ENCODE results near the gene WDR89.
"Not testable (repeated sequence)": the region's sequence is repeated elsewhere in the genome, so short reads cannot be mapped to it uniquely, and the experiment has no call there.

Gene WDR89

DNA sequence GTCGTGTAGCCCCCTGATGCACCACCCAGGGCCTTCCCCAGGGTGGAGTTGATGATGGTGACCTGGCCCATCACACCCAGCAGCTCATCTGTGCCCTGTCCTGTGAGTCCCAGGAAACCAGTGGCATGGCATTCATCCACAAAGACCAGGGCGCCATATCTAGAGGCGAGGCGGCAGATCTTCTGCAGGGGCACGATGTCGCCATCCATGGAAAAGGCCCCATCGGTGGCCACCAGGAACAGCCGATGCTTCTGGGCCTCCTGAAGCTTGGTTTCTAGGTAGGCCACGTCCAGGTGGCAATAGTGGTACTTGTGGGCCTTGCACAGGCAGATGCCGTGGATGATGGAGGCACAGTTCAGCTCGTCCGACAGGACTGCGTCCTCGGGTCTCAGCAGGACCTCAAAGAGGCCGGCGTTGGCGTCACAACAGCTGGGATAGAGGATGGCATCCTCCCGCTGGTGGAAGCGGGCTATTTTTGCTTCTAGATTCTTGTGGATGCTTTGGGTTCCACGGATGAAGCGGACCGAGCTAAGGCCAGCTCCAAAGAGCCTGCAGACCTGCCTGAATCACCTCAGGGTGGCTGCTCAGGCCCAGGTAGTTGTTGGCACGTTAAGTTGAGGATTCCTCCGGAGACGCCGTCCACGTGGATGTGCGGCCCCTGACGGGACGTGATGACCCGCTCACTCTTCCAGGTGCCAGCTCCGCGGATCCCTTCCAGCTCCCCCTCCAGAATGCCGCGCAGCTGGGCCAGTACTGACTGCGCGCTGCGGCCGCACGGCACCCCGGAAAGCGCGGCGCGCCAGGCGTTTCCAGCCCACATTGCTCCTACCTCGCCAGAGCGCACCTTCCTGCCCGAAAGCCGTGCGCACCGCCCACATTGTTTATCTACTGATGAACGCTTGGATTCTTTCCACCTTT is 47.0 kb downstream of the WDR89 start:
- H4K20me1 ChIP-seq, result no peaks in the 10 kb centered on the region
- no peak for TF ChIP-seq Cebpa-rat (IDR thresholded peaks at IDR 0.05)
- H3K9me3 ChIP-seq (replicated peaks in 1 of 11), result peaks cover 25 to 54% (median 42%) of the 10 kb centered on the region in 11 experiments
- H3K27me3 ChIP-seq, result no peaks in the 10 kb centered on the region
- no peaks in the 10 kb centered on the region for H3K4me1 ChIP-seq
- no peak overlapping the region for H3K27ac ChIP-seq
- peak overlapping the region in 3 of 10 experiments; percentile 16 to 38 (median 19); a peak in 1 of 20 replicates for H3K4me3 ChIP-seq
- H3K9ac ChIP-seq, result no peak overlapping the region
- peaks cover 33 to 65% (median 61%) of the 10 kb centered on the region in 11 experiments for H3K36me3 ChIP-seq
- H3K4me2 ChIP-seq, result no peak overlapping the region

DNA sequence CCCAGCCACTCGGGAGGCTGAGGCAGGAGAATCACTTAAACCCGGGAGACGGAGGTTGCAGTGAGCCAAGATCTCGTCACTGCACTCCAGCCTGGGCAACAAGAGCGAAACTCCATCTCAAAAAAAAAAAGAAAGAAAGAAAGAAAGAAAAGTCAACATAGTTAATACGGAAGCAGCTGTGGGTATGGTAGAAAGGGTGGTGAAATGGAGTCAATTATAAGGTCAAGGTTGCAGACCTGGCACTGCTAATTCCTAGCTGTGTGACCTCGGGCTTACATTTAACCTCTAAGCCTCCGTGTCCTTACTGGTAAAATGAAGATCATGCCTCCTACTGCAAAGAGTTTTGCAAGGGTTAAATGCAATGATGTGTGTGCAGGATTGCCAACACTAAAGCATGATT is 58.6 kb downstream of the WDR89 start:
- not testable (repeated sequence) for H4K20me1 ChIP-seq; H3K36me3 ChIP-seq; H3K9me3 ChIP-seq (replicated peaks in 1 of 11); H3K9ac ChIP-seq; H3K4me2 ChIP-seq; H3K4me3 ChIP-seq; H3K27me3 ChIP-seq; H3K27ac ChIP-seq
- peaks cover 0 to 11% (median 0%) of the 10 kb centered on the region in 10 experiments; a peak in 4 of 20 replicates for H3K4me1 ChIP-seq

DNA sequence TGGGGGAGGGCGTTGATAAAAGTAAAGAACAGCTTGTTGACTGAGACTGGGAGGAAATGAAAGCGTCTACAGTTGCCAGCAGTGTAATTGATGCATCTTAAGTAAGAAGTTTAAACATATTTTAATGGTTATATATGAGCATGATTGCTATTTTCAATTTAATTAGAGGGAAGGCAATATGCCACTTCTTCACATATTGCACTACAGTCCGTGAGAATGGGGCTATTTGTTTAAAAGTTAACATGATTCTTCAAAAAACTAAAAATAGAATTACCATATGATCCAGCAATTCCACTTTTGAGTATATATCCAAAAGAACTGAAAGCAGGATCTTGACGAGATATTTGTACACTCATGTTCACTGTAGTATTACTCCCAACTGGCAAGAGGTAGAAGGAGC is 60.2 kb downstream of the WDR89 start:
- Histone ChIP-seq H3K4me1 (peaks cover 0 to 11% (median 0%) of the 10 kb centered on the region in 10 experiments; a peak in 4 of 20 replicates), H3K9me3 (replicated peaks in 1 of 11) (no peaks in the 10 kb centered on the region), H3K9ac (no peak overlapping the region), H4K20me1 (no peaks in the 10 kb centered on the region), H3K27ac (no peak overlapping the region), H3K36me3 (no peaks in the 10 kb centered on the region), H3K27me3 (no peaks in the 10 kb centered on the region), H3K4me3 (no peak overlapping the region), H3K4me2 (peak overlapping the region in 2 of 11 experiments; percentile 39 to 46; a peak in 4 of 22 replicates)
- TF ChIP-seq Cebpa-rat (IDR thresholded peaks at IDR 0.05), result no peak

DNA sequence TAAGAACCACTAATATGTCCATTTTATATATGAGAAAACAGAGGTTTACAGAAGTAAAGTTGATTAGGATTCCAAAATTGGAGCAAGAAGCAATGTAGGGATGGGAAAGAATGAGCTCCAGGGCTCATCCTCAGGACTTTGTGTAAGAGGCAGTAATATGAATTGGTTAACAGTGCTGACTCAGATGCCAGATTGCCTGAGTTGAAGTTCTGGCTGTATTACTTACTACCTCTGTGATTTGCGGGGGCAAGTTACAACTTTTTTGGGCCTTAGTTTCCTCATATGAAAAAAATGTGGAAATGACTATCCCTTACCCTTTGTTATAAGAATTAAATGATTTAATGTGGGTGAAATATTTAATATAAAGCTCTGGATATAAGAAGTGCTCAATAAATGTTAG is 63.4 kb downstream of the WDR89 start:
- Histone ChIP-seq H3K4me1 (peaks cover 0 to 11% (median 0%) of the 10 kb centered on the region in 10 experiments; a peak in 4 of 20 replicates), H4K20me1 (no peaks in the 10 kb centered on the region), H3K27ac (no peak overlapping the region), H3K9ac (no peak overlapping the region), H3K4me3 (no peak overlapping the region), H3K36me3 (no peaks in the 10 kb centered on the region), H3K9me3 (replicated peaks in 1 of 11) (no peaks in the 10 kb centered on the region), H3K27me3 (no peaks in the 10 kb centered on the region), H3K4me2 (no peak overlapping the region)
- TF ChIP-seq Cebpa-rat (IDR thresholded peaks at IDR 0.05), result no peak

DNA sequence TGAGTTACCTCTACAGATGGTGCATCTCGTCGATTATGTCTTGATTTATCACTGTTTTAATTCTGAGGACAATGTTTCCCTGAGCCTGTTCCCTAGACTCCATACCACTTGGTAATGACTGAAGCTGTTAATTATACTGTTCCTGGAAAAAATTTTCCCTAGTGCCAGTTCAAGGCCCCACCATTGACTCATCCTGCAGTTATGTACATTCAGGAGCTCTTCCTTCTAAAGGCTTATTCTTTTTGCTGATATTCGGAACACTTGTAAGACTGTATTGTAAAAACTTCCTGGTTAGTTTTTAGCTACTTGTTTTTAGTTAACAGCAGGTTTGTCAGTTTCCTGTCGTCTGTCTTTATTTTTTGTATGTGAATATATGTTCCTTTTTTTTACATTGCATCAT is 68.1 kb downstream of the WDR89 start:
- H3K9me3 ChIP-seq (replicated peaks in 1 of 11), result no peaks in the 10 kb centered on the region
- no peak overlapping the region for H3K27ac ChIP-seq
- H3K9ac ChIP-seq, result no peak overlapping the region
- no peaks in the 10 kb centered on the region for H3K4me1 ChIP-seq
- H3K4me2 ChIP-seq, result no peak overlapping the region
- TF ChIP-seq Cebpa-rat (IDR thresholded peaks at IDR 0.05), result no peak
- H3K27me3 ChIP-seq, result no peaks in the 10 kb centered on the region
- H3K4me3 ChIP-seq, result no peak overlapping the region
- H4K20me1 ChIP-seq, result no peaks in the 10 kb centered on the region
- no peaks in the 10 kb centered on the region for H3K36me3 ChIP-seq

DNA sequence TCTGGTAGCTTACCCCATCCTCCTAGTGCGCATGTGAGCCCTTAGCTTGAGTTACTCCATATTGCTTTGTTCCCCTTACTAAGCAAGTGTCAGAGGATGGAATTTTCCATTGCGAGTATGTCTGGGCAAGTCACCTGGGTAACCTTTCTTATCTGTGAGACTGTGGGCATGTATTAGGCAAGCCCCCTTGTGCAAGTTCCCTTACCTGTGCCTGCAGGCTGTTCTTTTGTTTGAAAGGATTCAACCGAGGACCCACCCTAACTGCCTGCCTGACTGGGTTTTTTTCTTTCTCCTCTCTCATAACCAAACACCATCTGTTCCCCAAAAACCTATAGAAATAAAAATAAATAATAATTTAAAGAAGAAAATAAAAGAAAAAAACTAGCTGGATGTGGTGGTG is 76.2 kb downstream of the WDR89 start:
- Histone ChIP-seq H3K4me1 (peaks cover 0 to 31% (median 0%) of the 10 kb centered on the region in 10 experiments; a peak in 6 of 20 replicates), H3K36me3 (no peaks in the 10 kb centered on the region), H3K27me3 (no peaks in the 10 kb centered on the region), H3K9me3 (replicated peaks in 1 of 11) (no peaks in the 10 kb centered on the region), H3K4me2 (0 out of 22 replicates have a peak overlapping the region, but pooled peaks of 1 of the 11 experiments have one; percentile 80), H3K27ac (no peak overlapping the region), H3K4me3 (no peak overlapping the region), H3K9ac (no peak overlapping the region), H4K20me1 (no peaks in the 10 kb centered on the region)
- no peak for TF ChIP-seq Cebpa-rat (IDR thresholded peaks at IDR 0.05)

DNA sequence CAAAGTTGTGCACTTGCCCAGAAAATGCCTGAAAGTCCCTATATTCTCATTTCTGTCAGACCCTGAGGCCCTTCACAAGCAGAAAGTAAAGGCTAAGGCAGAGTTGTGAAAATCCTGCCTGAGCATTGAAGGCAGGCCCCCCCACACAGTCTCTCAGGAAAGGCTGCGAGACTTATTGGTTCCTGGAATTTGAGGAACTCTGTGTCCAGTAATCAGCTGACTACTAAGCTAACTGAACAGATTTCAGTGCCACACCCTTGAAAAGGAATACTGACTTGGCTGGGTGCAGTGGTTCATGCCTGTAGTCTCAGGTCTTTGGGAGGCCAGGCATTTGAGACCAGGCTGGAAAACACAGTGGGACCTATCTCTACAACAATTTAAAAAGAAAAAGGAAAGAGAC is 77.4 kb downstream of the WDR89 start:
- no peaks in the 10 kb centered on the region for H3K36me3 ChIP-seq
- no peaks in the 10 kb centered on the region for H3K9me3 ChIP-seq (replicated peaks in 1 of 11)
- TF ChIP-seq Cebpa-rat (IDR thresholded peaks at IDR 0.05), result no peak
- no peaks in the 10 kb centered on the region for H3K27me3 ChIP-seq
- no peak overlapping the region for H3K4me3 ChIP-seq
- H4K20me1 ChIP-seq, result no peaks in the 10 kb centered on the region
- H3K4me2 ChIP-seq, result peak overlapping the region in 3 of 11 experiments; percentile 43 to 80 (median 55); a peak in 6 of 22 replicates
- peaks cover 0 to 31% (median 0%) of the 10 kb centered on the region in 10 experiments; a peak in 6 of 20 replicates for H3K4me1 ChIP-seq
- peak overlapping the region in 3 of 11 experiments; percentile 38 to 48 (median 42); a peak in 5 of 22 replicates for H3K27ac ChIP-seq
- no peak overlapping the region for H3K9ac ChIP-seq

DNA sequence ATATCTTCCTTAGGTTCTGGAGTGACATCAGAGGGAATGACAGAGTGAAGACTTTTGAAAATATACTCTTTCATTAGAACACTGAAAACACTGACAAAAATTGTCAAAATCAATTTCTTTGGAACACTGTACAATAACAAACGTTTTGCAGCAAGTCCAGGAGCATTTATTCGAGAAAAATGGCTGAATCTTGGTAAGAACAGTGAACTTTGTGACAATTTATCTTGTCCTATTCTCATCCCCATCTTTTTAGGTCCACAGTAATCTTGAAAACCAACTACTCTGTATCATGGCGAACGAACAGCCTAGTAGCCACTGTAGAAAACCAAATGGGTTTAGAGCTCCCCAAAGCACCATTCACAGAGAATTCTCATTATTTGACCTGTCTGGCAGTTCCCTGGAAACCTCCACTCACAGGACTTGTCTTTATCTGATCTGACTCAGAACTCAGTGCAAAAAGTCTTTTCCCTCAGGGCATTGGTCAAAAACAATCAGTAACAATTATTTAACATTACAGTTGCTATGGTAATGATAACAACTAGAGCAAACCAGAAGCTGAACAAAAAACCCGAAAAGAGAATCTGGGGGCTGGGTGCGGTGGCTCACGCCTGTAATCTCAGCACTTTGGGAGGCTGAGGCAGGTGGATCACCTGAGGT is 78.2 kb downstream of the WDR89 start:
- no peak for TF ChIP-seq Cebpa-rat (IDR thresholded peaks at IDR 0.05)
- Histone ChIP-seq H3K4me2 (peak overlapping the region in 3 of 11 experiments; percentile 43 to 80 (median 55); a peak in 6 of 22 replicates), H3K36me3 (no peaks in the 10 kb centered on the region), H4K20me1 (no peaks in the 10 kb centered on the region), H3K4me1 (peaks cover 0 to 31% (median 0%) of the 10 kb centered on the region in 10 experiments; a peak in 6 of 20 replicates), H3K4me3 (no peak overlapping the region), H3K9me3 (replicated peaks in 1 of 11) (no peaks in the 10 kb centered on the region), H3K27me3 (no peaks in the 10 kb centered on the region), H3K9ac (no peak overlapping the region), H3K27ac (peak overlapping the region in 3 of 11 experiments; percentile 38 to 48 (median 42); a peak in 3 of 22 replicates)

DNA sequence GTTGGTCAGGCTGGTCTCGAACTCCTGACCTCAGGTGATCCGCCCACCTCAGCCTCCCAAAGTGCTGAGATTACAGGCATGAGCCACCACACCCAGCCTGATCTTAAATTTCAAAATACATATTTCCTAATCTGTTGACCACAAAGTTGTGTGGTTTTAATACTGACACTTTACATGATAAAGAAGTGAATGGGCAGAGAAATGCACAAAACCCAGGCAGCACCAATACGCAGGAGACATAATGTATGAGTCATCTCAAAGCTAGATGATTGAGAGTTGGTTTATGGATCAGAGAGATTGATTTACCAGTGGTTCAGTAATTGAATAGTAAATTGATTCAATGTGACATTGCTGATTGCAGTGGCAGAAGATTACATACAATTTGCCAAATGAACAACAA is 79.3 kb downstream of the WDR89 start:
- Histone ChIP-seq H3K9ac (no peak overlapping the region), H3K36me3 (no peaks in the 10 kb centered on the region), H4K20me1 (no peaks in the 10 kb centered on the region), H3K4me1 (peaks cover 0 to 31% (median 0%) of the 10 kb centered on the region in 10 experiments; a peak in 6 of 20 replicates), H3K4me3 (no peak overlapping the region), H3K27ac (no peak overlapping the region), H3K9me3 (replicated peaks in 1 of 11) (no peaks in the 10 kb centered on the region), H3K4me2 (peak overlapping the region in 2 of 11 experiments; percentile 19 to 24; a peak in 2 of 22 replicates), H3K27me3 (no peaks in the 10 kb centered on the region)
- no peak for TF ChIP-seq Cebpa-rat (IDR thresholded peaks at IDR 0.05)

All from BLaER1 treated with 17β-estradiol and CSF1 and Interleukin-3, amounts not matched to agents 10 nM and 100 nM (cell line).